SK-N-SH (cell line): ENCODE measurements around the gene PRR23A. TPM values are rescaled to one million over a fixed set of nuclear protein-coding genes. Genes with fewer than 3 reads are reported as not detected.

Experiments
- CTCF ChIA-PET: fragments of 300-600, 350-600 bp; formaldehyde crosslinking; extraction: SDS; loops from one replicate; lab custom pipeline; 2021; lab: Yijun Ruan, JAX
- POLR2A ChIA-PET: fragments of 350-600 bp; sonication (Branson Sonifier 250); formaldehyde crosslinking; extraction: SDS; loops from one replicate; lab custom pipeline; 2020; ENCODE audit warnings: antibody characterized with exemption, inconsistent platforms; lab: Yijun Ruan, JAX
- DNase-seq: peaks from one replicate; pipeline ENCODE4 v3.0.0; 2012
- H2AFZ ChIP-seq: fragments of 200-600 bp; sonication (generic); 2 replicates; pipeline ENCODE4 v1.8.1; 2016; ENCODE audit warnings: antibody characterized with exemption, mild to moderate bottlenecking, low read depth
- H3F3A ChIP-seq: fragments of 200-600 bp; sonication (generic); replicated peaks from 2 replicates; pipeline ENCODE3; 2016; ENCODE audit warnings: antibody characterized with exemption, mild to moderate bottlenecking; ENCODE audit not compliant: insufficient read depth
- H3K27ac ChIP-seq, 2 experiments: fragments of 200-500 bp in 1 of 2; fragments of 200-600 bp in 1 of 2; sonication (Bioruptor generic) in 1 of 2; sonication (generic), shearing (Covaris generic) in 1 of 2; 2 replicates each; pipeline versions ENCODE4 v1.5.1 to v1.6.1; 2014 to 2016; ENCODE audit warnings: low read depth in 2 of 2, inconsistent platforms in 1 of 2, low read length in 1 of 2, mild to moderate bottlenecking in 1 of 2, mixed read lengths in 1 of 2
- H3K27me3 ChIP-seq: fragments of 200-600 bp; sonication (generic), shearing (Covaris generic); 2 replicates; pipeline ENCODE4 v1.6.1; 2016; ENCODE audit warnings: mixed run types; ENCODE audit not compliant: insufficient read depth
- H3K36me3 ChIP-seq, 2 experiments: fragments of 200-500 bp in 1 of 2; fragments of 200-600 bp in 1 of 2; sonication (Bioruptor generic) in 1 of 2; sonication (generic) in 1 of 2; replicated peaks in 1 of 2; 2 replicates each; pipeline versions ENCODE3 to v1.5.1; 2014 to 2016; ENCODE audit warnings: low read length in 1 of 2, mild to moderate bottlenecking in 1 of 2; ENCODE audit not compliant: insufficient read depth in 2 of 2, control insufficient read depth in 1 of 2
- H3K4me1 ChIP-seq, 2 experiments: fragments of 200-500 bp in 1 of 2; fragments of 200-600 bp in 1 of 2; sonication (Bioruptor generic) in 1 of 2; sonication (generic), shearing (Covaris generic) in 1 of 2; 2 replicates each; pipeline versions ENCODE4 v1.5.1 to v1.6.1; 2014 to 2016; ENCODE audit warnings: low read depth in 1 of 2, low read length in 1 of 2, mixed run types in 1 of 2; ENCODE audit not compliant: insufficient read depth in 2 of 2, control insufficient read depth in 1 of 2
- H3K4me2 ChIP-seq: fragments of 200-600 bp; sonication (generic), shearing (Covaris generic); 2 replicates; pipeline ENCODE4 v1.6.1; 2017; ENCODE audit warnings: mixed run types
- H3K4me3 ChIP-seq, 2 experiments: fragments of 200-500 bp in 1 of 2; fragments of 200-600 bp in 1 of 2; sonication (Bioruptor generic) in 1 of 2; sonication (generic), shearing (Covaris generic) in 1 of 2; 2 replicates each; pipeline versions ENCODE4 v1.5.1 to v1.8.1; 2014 to 2016; ENCODE audit warnings: low read depth in 2 of 2, inconsistent platforms in 1 of 2, low read length in 1 of 2, mild to moderate bottlenecking in 1 of 2, mixed read lengths in 1 of 2, moderate library complexity in 1 of 2
- H3K79me2 ChIP-seq: fragments of 200-600 bp; sonication (generic); 2 replicates; pipeline ENCODE4 v1.8.1; 2017; ENCODE audit warnings: mild to moderate bottlenecking; ENCODE audit not compliant: insufficient read depth
- H3K9ac ChIP-seq: fragments of 200-600 bp; sonication (generic); 2 replicates; pipeline ENCODE4 v1.6.1; 2017; ENCODE audit warnings: mixed run types
- H3K9me2 ChIP-seq: fragments of 200-600 bp; sonication (generic); 2 replicates; pipeline ENCODE4 v1.6.1; 2017; ENCODE audit warnings: mixed run types
- H3K9me3 ChIP-seq: fragments of 200-600 bp; sonication (generic); 2 replicates; pipeline ENCODE4 v1.6.1; 2017; ENCODE audit warnings: mixed run types, mild to moderate bottlenecking, moderate library complexity
- H4K20me1 ChIP-seq: fragments of 200-600 bp; sonication (generic); 2 replicates; pipeline ENCODE4 v1.6.1; 2017; ENCODE audit warnings: mild to moderate bottlenecking, mixed run types; ENCODE audit not compliant: insufficient read depth
- FOXJ3 ChIP-seq: sonication (generic); formaldehyde crosslinking; IDR thresholded peaks from 2 replicates; pipeline ENCODE4 v1.5.1; 2020; ENCODE audit warnings: mild to moderate bottlenecking, missing genetic modification reagents
- FOXM1 ChIP-seq: IDR thresholded peaks from 2 replicates; pipeline ENCODE4 v1.4.0; 2012; ENCODE audit warnings: low read depth, mild to moderate bottlenecking
- GABPA ChIP-seq: IDR thresholded peaks from 2 replicates; pipeline ENCODE4 v1.4.0; 2012; ENCODE audit warnings: low read depth, mild to moderate bottlenecking
- JUND ChIP-seq: IDR thresholded peaks from 2 replicates; pipeline ENCODE4 v1.4.0; 2012
- POLR2AphosphoS5 ChIP-seq: IDR thresholded peaks from 2 replicates; pipeline ENCODE4 v1.6.1; 2012; ENCODE audit warnings: low read depth, low read length
- RCOR1 ChIP-seq: fragments of 150-350 bp; IDR thresholded peaks from 2 replicates; pipeline ENCODE4 v1.6.1; 2017; ENCODE audit warnings: antibody characterized with exemption, low read length
- RFX5 ChIP-seq: IDR thresholded peaks from 2 replicates; pipeline ENCODE4 v1.6.1; 2012; ENCODE audit warnings: mild to moderate bottlenecking, improper control_type of control experiment, low read length
- SIN3A ChIP-seq: IDR thresholded peaks from 2 replicates; pipeline ENCODE4 v1.6.1; 2012; ENCODE audit warnings: low read depth, mild to moderate bottlenecking, low read length, moderate library complexity, borderline replicate concordance
- SMC3 ChIP-seq: IDR thresholded peaks from 2 replicates; pipeline ENCODE4 v1.6.1; 2012; ENCODE audit warnings: low read depth, low read length, improper control_type of control experiment
- TEAD4 ChIP-seq: IDR thresholded peaks from 2 replicates; pipeline ENCODE4 v1.4.0; 2012; ENCODE audit warnings: mild to moderate bottlenecking, borderline replicate concordance; ENCODE audit not compliant: insufficient read depth
- WGBS: methylation state at CpG from one replicate; pipeline ENCODE4 v1.1.6; 2017; ENCODE audit warnings: low lambda C conversion rate; 5-methylcytosine and 5-hydroxymethylcytosine counted together
- polyA plus RNA-seq, 3 experiments: library from polyadenylated mRNA; depleted of rRNA; stranded (reverse); fragments of >200 nt; gene quantifications; 2 replicates each; pipeline ENCODE4 v1.2.3, GENCODE V29; 2012
- TF ChIP-seq, protein P1 (sequence below): IDR thresholded peaks from 2 replicates; pipeline ENCODE4 v1.4.0; 2012; ENCODE audit warnings: low read depth, borderline replicate concordance
- TF ChIP-seq, protein P2 (sequence below): fragments of 200-600 bp; sonication (generic); IDR thresholded peaks from 2 replicates; pipeline ENCODE4 v1.6.1; 2017; ENCODE audit warnings: antibody characterized with exemption, mild to moderate bottlenecking, moderate library complexity

Gene PRR23A
- polyA plus RNA-seq, 1 of the 3 experiments (the other 2 are of a cell fraction) = not detected

DNA sequence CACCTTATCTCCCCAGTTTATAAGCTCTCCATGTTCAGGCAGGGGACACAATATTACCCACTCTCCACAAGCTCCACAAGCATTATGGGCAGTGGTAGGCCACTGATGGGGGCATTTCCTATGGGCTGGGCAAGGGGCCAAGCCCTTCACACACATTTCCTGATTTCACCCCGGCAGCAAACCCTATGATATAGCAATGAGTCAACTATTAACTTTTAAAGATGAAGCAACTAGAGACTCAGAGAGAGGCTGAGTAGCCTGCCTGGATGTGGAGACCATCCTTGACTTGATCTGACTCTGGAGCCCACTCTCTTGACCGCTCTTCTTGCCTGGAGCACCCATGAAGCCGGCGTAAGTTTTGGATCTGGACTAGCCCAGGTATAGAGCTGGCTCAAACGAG is 31.6 kb downstream of the PRR23A start:
- H3K9ac ChIP-seq = no peak overlapping the region
- no peak overlapping the region for H3K4me3 ChIP-seq
- H3K4me2 ChIP-seq = no peak overlapping the region
- H2AFZ ChIP-seq = no peak overlapping the region
- ChIA-PET POLR2A (no interaction called here), CTCF (interaction anchor here (1.1 to 1.6 kb wide), 4 partner anchors 18 to 355 kb away, joined by 3 to 6 read pairs (median 4); no protein-coding TSS in a partner anchor)
- no peaks in the 10 kb centered on the region for H3K9me2 ChIP-seq
- H4K20me1 ChIP-seq = no peaks in the 10 kb centered on the region
- DNase-seq = no peak
- WGBS = 53% methylated on average over 5 of the region's 5 CpGs
- H3K79me2 ChIP-seq = no peaks in the 10 kb centered on the region
- TF ChIP-seq, protein P1, sequence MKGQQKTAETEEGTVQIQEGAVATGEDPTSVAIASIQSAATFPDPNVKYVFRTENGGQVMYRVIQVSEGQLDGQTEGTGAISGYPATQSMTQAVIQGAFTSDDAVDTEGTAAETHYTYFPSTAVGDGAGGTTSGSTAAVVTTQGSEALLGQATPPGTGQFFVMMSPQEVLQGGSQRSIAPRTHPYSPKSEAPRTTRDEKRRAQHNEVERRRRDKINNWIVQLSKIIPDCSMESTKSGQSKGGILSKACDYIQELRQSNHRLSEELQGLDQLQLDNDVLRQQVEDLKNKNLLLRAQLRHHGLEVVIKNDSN = no peak
- no peak for TF ChIP-seq SIN3A
- H3K27ac ChIP-seq = no peak overlapping the region
- H3F3A ChIP-seq = no peaks in the 10 kb centered on the region
- H3K36me3 ChIP-seq = no peaks in the 10 kb centered on the region
- no peaks in the 10 kb centered on the region for H3K9me3 ChIP-seq
- no peaks in the 10 kb centered on the region; the same call in 1 of the 2 replicates for H3K27me3 ChIP-seq
- H3K4me1 ChIP-seq = no peaks in the 10 kb centered on the region

DNA sequence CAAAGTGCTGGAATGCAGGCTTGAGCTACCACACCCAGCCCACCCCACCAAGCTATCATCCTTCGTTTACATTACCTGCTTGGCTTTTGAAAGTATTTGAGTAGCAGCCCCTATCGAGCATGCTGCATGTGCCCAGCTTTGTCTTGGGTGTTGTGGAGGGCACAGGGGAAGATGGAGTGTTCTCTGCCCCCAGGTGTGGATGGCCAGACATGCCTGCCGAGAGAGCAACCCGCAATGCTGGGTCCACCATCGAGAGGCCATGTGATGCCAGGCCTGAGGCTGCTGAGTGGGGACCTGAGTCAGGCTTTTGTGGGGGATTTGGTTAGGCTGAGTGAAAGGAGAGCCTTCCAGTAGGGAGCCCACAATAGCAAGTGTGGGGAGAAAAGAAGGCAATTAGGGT is 33.1 kb downstream of the PRR23A start:
- H3F3A ChIP-seq = no peaks in the 10 kb centered on the region
- POLR2A ChIA-PET = no interaction called here
- no peak for TF ChIP-seq TEAD4
- TF ChIP-seq FOXJ3 (CRISPR knock-in tag) = no peak
- TF ChIP-seq RFX5 = no peak
- TF ChIP-seq FOXM1 = no peak
- TF ChIP-seq, all 33 proteins: peak for 0
- no peak for DNase-seq
- H4K20me1 ChIP-seq = no peaks in the 10 kb centered on the region
- no peak overlapping the region for H3K9ac ChIP-seq
- no peak overlapping the region for H3K4me3 ChIP-seq
- H3K4me1 ChIP-seq = no peaks in the 10 kb centered on the region
- H3K36me3 ChIP-seq = no peaks in the 10 kb centered on the region
- CTCF ChIA-PET = interaction anchor here (1.2 to 1.5 kb wide), 5 partner anchors 8 to 49 kb away, joined by 3 to 5 read pairs (median 4); no protein-coding TSS in a partner anchor
- no peaks in the 10 kb centered on the region for H3K9me3 ChIP-seq
- no peak overlapping the region for H3K4me2 ChIP-seq
- 28% methylated on average over 5 of the region's 5 CpGs for WGBS
- no peak overlapping the region for H3K27ac ChIP-seq
- H3K9me2 ChIP-seq = no peaks in the 10 kb centered on the region
- no peaks in the 10 kb centered on the region for H3K79me2 ChIP-seq
- no peak overlapping the region for H2AFZ ChIP-seq
- no peaks in the 10 kb centered on the region; the same call in 1 of the 2 replicates for H3K27me3 ChIP-seq

DNA sequence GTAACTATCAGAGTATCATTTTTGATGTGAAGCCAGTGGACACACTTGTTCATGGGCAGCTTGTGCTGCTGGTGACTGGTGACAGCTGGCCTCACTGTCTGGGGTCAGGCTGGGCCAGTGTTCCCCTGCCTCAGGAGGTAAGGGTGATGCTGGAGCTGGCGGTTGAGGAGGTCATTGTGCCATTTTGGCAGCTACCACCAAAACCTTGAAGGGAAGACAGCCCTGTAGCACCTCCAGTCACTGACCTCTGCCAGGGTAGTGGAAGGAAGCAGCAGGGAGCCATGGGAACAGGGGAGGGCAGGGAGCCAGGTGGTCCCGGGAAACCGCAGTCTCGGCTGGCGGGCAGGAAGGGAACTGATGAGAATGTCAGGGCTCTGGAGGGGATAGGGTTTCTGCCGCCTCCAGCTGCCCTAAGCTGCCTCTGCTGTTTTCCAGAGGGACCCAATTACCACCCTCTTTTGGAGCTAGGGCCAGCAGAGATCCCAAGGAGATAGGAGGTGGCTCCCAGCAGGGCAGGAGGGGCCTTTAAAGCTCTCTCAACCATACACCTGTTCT is 34.2 kb downstream of the PRR23A start:
- no peaks in the 10 kb centered on the region for H3K9me3 ChIP-seq
- no peaks in the 10 kb centered on the region for H3K4me1 ChIP-seq
- no peak overlapping the region for H3K4me3 ChIP-seq
- TF ChIP-seq JUND (no peak), SMC3 (no peak), POLR2AphosphoS5 (no peak), GABPA (no peak), RCOR1 (no peak)
- TF ChIP-seq, protein P2, sequence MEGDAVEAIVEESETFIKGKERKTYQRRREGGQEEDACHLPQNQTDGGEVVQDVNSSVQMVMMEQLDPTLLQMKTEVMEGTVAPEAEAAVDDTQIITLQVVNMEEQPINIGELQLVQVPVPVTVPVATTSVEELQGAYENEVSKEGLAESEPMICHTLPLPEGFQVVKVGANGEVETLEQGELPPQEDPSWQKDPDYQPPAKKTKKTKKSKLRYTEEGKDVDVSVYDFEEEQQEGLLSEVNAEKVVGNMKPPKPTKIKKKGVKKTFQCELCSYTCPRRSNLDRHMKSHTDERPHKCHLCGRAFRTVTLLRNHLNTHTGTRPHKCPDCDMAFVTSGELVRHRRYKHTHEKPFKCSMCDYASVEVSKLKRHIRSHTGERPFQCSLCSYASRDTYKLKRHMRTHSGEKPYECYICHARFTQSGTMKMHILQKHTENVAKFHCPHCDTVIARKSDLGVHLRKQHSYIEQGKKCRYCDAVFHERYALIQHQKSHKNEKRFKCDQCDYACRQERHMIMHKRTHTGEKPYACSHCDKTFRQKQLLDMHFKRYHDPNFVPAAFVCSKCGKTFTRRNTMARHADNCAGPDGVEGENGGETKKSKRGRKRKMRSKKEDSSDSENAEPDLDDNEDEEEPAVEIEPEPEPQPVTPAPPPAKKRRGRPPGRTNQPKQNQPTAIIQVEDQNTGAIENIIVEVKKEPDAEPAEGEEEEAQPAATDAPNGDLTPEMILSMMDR = no peak
- no peaks in the 10 kb centered on the region for H3F3A ChIP-seq
- POLR2A ChIA-PET = no interaction called here
- no peak overlapping the region for H3K9ac ChIP-seq
- DNase-seq = no peak
- no peak overlapping the region for H3K27ac ChIP-seq
- no peaks in the 10 kb centered on the region for H4K20me1 ChIP-seq
- no peak overlapping the region for H3K4me2 ChIP-seq
- no peaks in the 10 kb centered on the region for H3K79me2 ChIP-seq
- no peaks in the 10 kb centered on the region for H3K9me2 ChIP-seq
- CTCF ChIA-PET = interaction anchor here (1.2 to 1.5 kb wide), 4 partner anchors 8 to 35 kb away, joined by 3 to 5 read pairs (median 4); no protein-coding TSS in a partner anchor
- no peak overlapping the region for H2AFZ ChIP-seq
- 0% methylated on average over 1 of the region's 6 CpGs for WGBS
- H3K36me3 ChIP-seq = no peaks in the 10 kb centered on the region
- no peaks in the 10 kb centered on the region for H3K27me3 ChIP-seq
